Smooth muscle cell (in vitro differentiated cells): ENCODE data around the gene SYT11. TPM values are rescaled to one million over a fixed set of nuclear protein-coding genes. Genes with fewer than 3 reads are reported as not detected.
A peak's percentile ranks its signal among the peaks of the same experiment; 100 is the strongest.
"Not testable (repeated sequence)": the region's sequence is repeated elsewhere in the genome, so short reads cannot be mapped to it uniquely, and the experiment has no call there.

Source experiments
- DNase-seq: peaks from one replicate; lab custom pipeline; 2025; ENCODE audit not compliant: unreplicated experiment; lab: John Stamatoyannopoulos, UW
- H2AFZ ChIP-seq: fragments of 200-600 bp; sonication (generic); 2 replicates; pipeline ENCODE4 v1.6.0; 2016; ENCODE audit warnings: antibody characterized with exemption, low read depth, mild to moderate bottlenecking
- H3F3A ChIP-seq: fragments of 200-600 bp; sonication (generic); 2 replicates; pipeline ENCODE4 v1.6.0; 2017; ENCODE audit warnings: antibody characterized with exemption, low read depth
- H3K27ac ChIP-seq: fragments of 200-600 bp; sonication (generic); 2 replicates; pipeline ENCODE4 v1.5.1; 2016; ENCODE audit warnings: low read depth, mild to moderate bottlenecking
- H3K27me3 ChIP-seq: fragments of 200-600 bp; sonication (generic); 2 replicates; pipeline ENCODE4 v1.6.1; 2016; ENCODE audit warnings: low read depth, mild to moderate bottlenecking
- H3K36me3 ChIP-seq: fragments of 200-600 bp; sonication (generic); 2 replicates; pipeline ENCODE4 v1.5.1; 2016; ENCODE audit warnings: low read depth
- H3K4me1 ChIP-seq: fragments of 200-600 bp; sonication (generic); 2 replicates; pipeline ENCODE4 v1.5.1; 2016; ENCODE audit warnings: low read depth
- H3K4me2 ChIP-seq: fragments of 200-600 bp; sonication (generic); 2 replicates; pipeline ENCODE4 v1.6.0; 2016; ENCODE audit warnings: mild to moderate bottlenecking
- H3K4me3 ChIP-seq: fragments of 200-600 bp; sonication (generic); 2 replicates; pipeline ENCODE4 v1.5.1; 2016; ENCODE audit warnings: mild to moderate bottlenecking
- H3K79me2 ChIP-seq: fragments of 200-600 bp; sonication (generic); 2 replicates; pipeline ENCODE4 v1.6.0; 2016; ENCODE audit warnings: low read depth, mild to moderate bottlenecking
- H3K9ac ChIP-seq: fragments of 200-600 bp; sonication (generic); 2 replicates; pipeline ENCODE4 v1.6.0; 2016; ENCODE audit warnings: low read depth
- H3K9me3 ChIP-seq: fragments of 200-600 bp; sonication (generic); replicated peaks from 2 replicates; pipeline ENCODE4 v1.5.1; 2016; ENCODE audit warnings: low read depth
- H4K20me1 ChIP-seq: fragments of 200-600 bp; sonication (generic); 2 replicates; pipeline ENCODE4 v1.6.0; 2016; ENCODE audit warnings: low read depth
- WGBS: methylation state at CpG from one replicate; pipeline ENCODE4 v1.1.7; 2016; ENCODE audit warnings: low lambda C conversion rate; 5-methylcytosine and 5-hydroxymethylcytosine counted together
- polyA plus RNA-seq: library from polyadenylated mRNA; unstranded; fragments of >200 nt; fragmentation: Nextera tagmentation; extraction: Ambion mirVana; gene quantifications from 2 replicates; pipeline ENCODE4 v1.2.1, GENCODE V29; 2016
- total RNA-seq: library from RNA; depleted of rRNA; stranded (reverse); fragments of >200 nt; gene quantifications from 2 replicates; pipeline ENCODE4 v1.2.3, GENCODE V29; 2014
- TF ChIP-seq, protein P1 (sequence below): fragments of 200-600 bp; sonication (generic); IDR thresholded peaks from 2 replicates; pipeline ENCODE4 v1.5.1; 2017; ENCODE audit warnings: borderline replicate concordance, mild to moderate bottlenecking, antibody characterized with exemption; ENCODE audit not compliant: insufficient read depth, poor library complexity, severe bottlenecking

SYT11 gene
- total and polyA plus RNA-seq, 2 experiments from 2014 or later: 2.9 to 3.4 TPM

DNA sequence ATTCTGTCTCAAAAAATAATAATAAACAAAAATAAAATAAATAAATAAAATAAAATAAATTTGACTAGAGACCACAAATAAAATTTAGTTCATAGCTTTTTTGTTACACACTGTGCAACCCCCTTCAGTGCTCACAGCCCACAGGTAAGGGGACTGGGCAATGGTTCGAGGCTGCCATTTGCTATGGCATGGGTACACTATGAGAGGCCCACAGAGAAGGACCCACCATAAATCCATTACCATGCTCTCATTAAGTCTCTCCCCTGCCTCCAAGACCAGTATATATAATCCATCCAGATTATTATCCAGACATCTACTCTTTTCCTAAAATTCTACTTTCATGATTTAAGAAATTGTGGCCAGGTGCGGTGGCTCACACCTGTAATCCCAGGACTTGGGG, 60.4 kb downstream of the SYT11 start:
- no peak for DNase-seq
- Histone ChIP-seq H3K4me3 (no peak overlapping the region), H3K9me3 (no peaks in the 10 kb centered on the region), H3K27me3 (no peaks in the 10 kb centered on the region), H3K9ac (no peak overlapping the region), H3F3A (peaks cover 43% of the 10 kb centered on the region), H4K20me1 (peaks cover 43% of the 10 kb centered on the region), H3K79me2 (peaks cover 9% of the 10 kb centered on the region), H3K36me3 (peaks cover 42% of the 10 kb centered on the region), H2AFZ (no peak overlapping the region), H3K4me1 (no peaks in the 10 kb centered on the region), H3K4me2 (no peak overlapping the region), H3K27ac (no peak overlapping the region)
- TF ChIP-seq, protein P1, sequence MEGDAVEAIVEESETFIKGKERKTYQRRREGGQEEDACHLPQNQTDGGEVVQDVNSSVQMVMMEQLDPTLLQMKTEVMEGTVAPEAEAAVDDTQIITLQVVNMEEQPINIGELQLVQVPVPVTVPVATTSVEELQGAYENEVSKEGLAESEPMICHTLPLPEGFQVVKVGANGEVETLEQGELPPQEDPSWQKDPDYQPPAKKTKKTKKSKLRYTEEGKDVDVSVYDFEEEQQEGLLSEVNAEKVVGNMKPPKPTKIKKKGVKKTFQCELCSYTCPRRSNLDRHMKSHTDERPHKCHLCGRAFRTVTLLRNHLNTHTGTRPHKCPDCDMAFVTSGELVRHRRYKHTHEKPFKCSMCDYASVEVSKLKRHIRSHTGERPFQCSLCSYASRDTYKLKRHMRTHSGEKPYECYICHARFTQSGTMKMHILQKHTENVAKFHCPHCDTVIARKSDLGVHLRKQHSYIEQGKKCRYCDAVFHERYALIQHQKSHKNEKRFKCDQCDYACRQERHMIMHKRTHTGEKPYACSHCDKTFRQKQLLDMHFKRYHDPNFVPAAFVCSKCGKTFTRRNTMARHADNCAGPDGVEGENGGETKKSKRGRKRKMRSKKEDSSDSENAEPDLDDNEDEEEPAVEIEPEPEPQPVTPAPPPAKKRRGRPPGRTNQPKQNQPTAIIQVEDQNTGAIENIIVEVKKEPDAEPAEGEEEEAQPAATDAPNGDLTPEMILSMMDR: no peak
- WGBS: 93% methylated on average over 2 of the region's 2 CpGs

DNA sequence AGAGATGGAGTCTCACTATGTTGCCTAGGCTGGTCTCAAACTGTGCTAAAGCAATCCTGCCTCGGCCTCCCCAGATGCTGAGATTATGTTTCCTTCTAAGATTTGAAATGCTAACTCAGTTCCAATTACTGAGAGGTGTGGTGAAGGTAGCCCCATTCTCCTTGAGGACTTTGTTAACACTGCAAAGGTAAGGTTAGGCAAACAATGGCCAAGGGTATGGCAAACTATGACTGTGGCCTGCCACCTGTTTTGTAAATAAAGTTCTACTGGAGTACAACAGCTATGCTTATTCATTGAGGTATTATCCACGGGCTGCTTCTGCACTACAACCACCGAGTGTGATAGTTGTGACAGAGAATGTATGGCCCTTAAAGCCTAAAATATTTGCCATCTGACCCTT, 61.4 kb downstream of the SYT11 start:
- H4K20me1 ChIP-seq: peaks cover 47% of the 10 kb centered on the region
- H3K4me2 ChIP-seq: no peak overlapping the region
- 97% methylated on average over 3 of the region's 3 CpGs for WGBS
- no peak overlapping the region for H3K4me3 ChIP-seq
- H3K27me3 ChIP-seq: no peaks in the 10 kb centered on the region
- no peak overlapping the region for H3K9ac ChIP-seq
- no peak overlapping the region for H2AFZ ChIP-seq
- H3K79me2 ChIP-seq: peaks cover 12% of the 10 kb centered on the region
- H3F3A ChIP-seq: peaks cover 38% of the 10 kb centered on the region
- DNase-seq: no peak
- H3K4me1 ChIP-seq: no peaks in the 10 kb centered on the region
- no peak overlapping the region for H3K27ac ChIP-seq
- TF ChIP-seq, protein P1: no peak
- peaks cover 48% of the 10 kb centered on the region for H3K36me3 ChIP-seq
- H3K9me3 ChIP-seq: no peaks in the 10 kb centered on the region

DNA sequence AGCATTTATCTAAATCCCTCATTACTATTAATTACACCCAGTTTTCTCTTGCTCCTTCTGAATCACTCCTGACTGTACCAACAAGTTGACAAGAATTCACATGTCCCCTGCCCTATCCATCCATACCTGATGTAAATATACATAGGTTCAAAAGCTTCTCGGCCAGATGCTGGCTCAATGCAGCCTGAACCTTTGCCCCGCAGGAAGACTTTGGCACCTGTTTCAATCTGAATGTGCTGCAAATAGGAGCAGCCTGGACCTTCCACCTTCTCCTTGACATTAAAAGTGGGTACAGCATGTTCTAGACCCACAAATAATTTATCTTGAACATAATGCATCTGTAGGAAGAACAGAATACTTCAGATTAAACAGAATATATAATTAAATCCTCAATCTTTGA, 66.1 kb downstream of the SYT11 start:
- WGBS: 92% methylated on average over 2 of the region's 2 CpGs

GRCh38 chr1:155929057-155929456, 69.7 kb downstream of the SYT11 start:
- TF ChIP-seq, protein P1: no peak
- peaks cover 82% of the 10 kb centered on the region for H4K20me1 ChIP-seq
- no peaks in the 10 kb centered on the region for H3K27me3 ChIP-seq
- 70% methylated on average over 5 of the region's 5 CpGs for WGBS
- no peak overlapping the region for H3K4me3 ChIP-seq
- H2AFZ ChIP-seq: no peak overlapping the region
- no peak overlapping the region for H3K4me2 ChIP-seq
- H3K4me1 ChIP-seq: peaks cover 30% of the 10 kb centered on the region
- H3K9me3 ChIP-seq: no peaks in the 10 kb centered on the region
- peaks cover 24% of the 10 kb centered on the region for H3K36me3 ChIP-seq
- H3K9ac ChIP-seq: no peak overlapping the region
- peak overlapping the region; percentile 26 for H3K27ac ChIP-seq
- no peak for DNase-seq
- H3F3A ChIP-seq: peaks cover 11% of the 10 kb centered on the region
- peaks cover 79% of the 10 kb centered on the region for H3K79me2 ChIP-seq

More for the DNA sequence above, 66.1 kb downstream of the SYT11 start:
- Histone ChIP-seq H3K9me3 (no peaks in the 10 kb centered on the region), H3K4me1 (no peaks in the 10 kb centered on the region), H3K27ac (no peak overlapping the region), H2AFZ (no peak overlapping the region), H3K36me3 (peaks cover 45% of the 10 kb centered on the region), H3K4me3 (no peak overlapping the region), H3K79me2 (peaks cover 53% of the 10 kb centered on the region), H3K4me2 (no peak overlapping the region), H3F3A (peaks cover 12% of the 10 kb centered on the region), H3K9ac (no peak overlapping the region), H3K27me3 (no peaks in the 10 kb centered on the region), H4K20me1 (peaks cover 79% of the 10 kb centered on the region)
- TF ChIP-seq, protein P1: no peak
- DNase-seq: no peak

DNA sequence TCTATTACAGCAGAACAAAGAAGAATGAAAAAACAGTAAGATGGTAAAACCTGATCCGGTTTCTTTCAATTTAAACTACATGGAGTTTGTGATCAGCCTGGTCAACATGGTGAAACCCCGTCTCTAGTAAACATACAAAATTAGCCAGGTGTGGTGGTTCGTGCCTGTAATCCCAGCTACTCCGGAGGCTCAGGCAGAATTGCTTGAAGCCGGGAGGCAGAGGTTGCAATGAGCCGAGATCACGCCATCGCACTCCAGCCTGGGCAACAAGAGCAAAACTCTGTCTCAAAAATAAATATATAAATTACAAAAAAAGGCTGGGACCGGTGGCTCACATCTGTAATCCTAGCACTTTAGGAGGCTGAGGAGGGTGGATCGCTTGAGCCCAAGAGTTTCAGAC, 71.4 kb downstream of the SYT11 start:
- Histone ChIP-seq H3K4me1 (peaks cover 30% of the 10 kb centered on the region), H3K36me3 (peaks cover 18% of the 10 kb centered on the region), H3F3A (peaks cover 11% of the 10 kb centered on the region), H4K20me1 (peaks cover 75% of the 10 kb centered on the region), H3K4me2 (peak overlapping the region; percentile 99), H3K9ac (peak overlapping the region; percentile 96), H3K79me2 (peaks cover 77% of the 10 kb centered on the region), H3K27ac (peak overlapping the region; percentile 81)
- not testable (repeated sequence) for H2AFZ ChIP-seq, H3K4me3 ChIP-seq, H3K27me3 ChIP-seq, H3K9me3 ChIP-seq, DNase-seq
- 89% methylated on average over 10 of the region's 10 CpGs for WGBS
